ENCODE data around the gene TCF4. TPM values are rescaled to one million over a fixed set of nuclear protein-coding genes. Genes with fewer than 3 reads are reported as not detected.

The TCF4 gene
- total and polyA plus RNA-seq, 8 donors: 5.1 to 187 (median 39.9) TPM

GRCh38 chr18:55487997-55488396 is 100.0 kb downstream of the TCF4 start:
- Histone ChIP-seq H3K36me3 (no peaks in the 10 kb centered on the region), H3K4me3 (no peak overlapping the region), H3K27me3 (no peaks in the 10 kb centered on the region), H3K9me3 (no peaks in the 10 kb centered on the region), H3K4me1 (peaks cover 0 to 5% (median 0%) of the 10 kb centered on the region in 4 donors), H3K27ac (no peak overlapping the region)
- 63 to 77% (median 72%) methylated on average over 4 of the region's 4 CpGs for WGBS, 5 donors
- intact Hi-C loops (cut with DNase I; ENCODE audit: low total_unique reads): no loop called here
- TF ChIP-seq POLR2A (IDR thresholded peaks at IDR 0.05) (no peak), CTCF (IDR thresholded peaks at IDR 0.05) (no peak), EP300 (IDR thresholded peaks at IDR 0.05) (no peak), POLR2AphosphoS5 (IDR thresholded peaks at IDR 0.05) (no peak)
- no peak for DNase-seq

- intact Hi-C loops (cut with DNase I; ENCODE audit: low total_unique reads): no loop called here
These were observed 101.1 kb downstream of the TCF4 start for GRCh38 chr18:55486936-55487335.

GRCh38 chr18:55485666-55486065 is 102.3 kb downstream of the TCF4 start:
- 72 to 85% (median 78%) methylated on average over 2 of the region's 2 CpGs for WGBS, 5 donors
- Histone ChIP-seq H3K36me3 (no peaks in the 10 kb centered on the region), H3K27ac (no peak overlapping the region), H3K9me3 (no peaks in the 10 kb centered on the region), H3K4me3 (no peak overlapping the region), H3K4me1 (peaks cover 0 to 5% (median 0%) of the 10 kb centered on the region in 4 donors), H3K27me3 (no peaks in the 10 kb centered on the region)
- intact Hi-C loops (cut with DNase I; ENCODE audit: low total_unique reads): no loop called here
- no peak for DNase-seq
- no peak for TF ChIP-seq CTCF (IDR thresholded peaks at IDR 0.05)
- TF ChIP-seq POLR2A (IDR thresholded peaks at IDR 0.05): no peak
- no peak for TF ChIP-seq EP300 (IDR thresholded peaks at IDR 0.05)
- no peak for TF ChIP-seq POLR2AphosphoS5 (IDR thresholded peaks at IDR 0.05)

More at GRCh38 chr18:55486936-55487335, 101.1 kb downstream of the TCF4 start:
- H3K4me3 ChIP-seq: no peak overlapping the region
- 90 to 95% (median 91%) methylated on average over 3 of the region's 3 CpGs for WGBS, 5 donors
- no peaks in the 10 kb centered on the region for H3K9me3 ChIP-seq
- no peak for DNase-seq
- no peaks in the 10 kb centered on the region for H3K36me3 ChIP-seq
- no peak for TF ChIP-seq CTCF (IDR thresholded peaks at IDR 0.05)
- no peak for TF ChIP-seq EP300 (IDR thresholded peaks at IDR 0.05)
- TF ChIP-seq POLR2A (IDR thresholded peaks at IDR 0.05): no peak
- no peaks in the 10 kb centered on the region for H3K27me3 ChIP-seq
- peaks cover 0 to 5% (median 0%) of the 10 kb centered on the region in 4 donors for H3K4me1 ChIP-seq
- H3K27ac ChIP-seq: no peak overlapping the region

GRCh38 chr18:55484773-55485172 is 103.2 kb downstream of the TCF4 start:
- 40 to 80% (median 72%) methylated on average over 2 of the region's 2 CpGs for WGBS, 5 donors

More at GRCh38 chr18:55484773-55485172, 103.2 kb downstream of the TCF4 start:
- TF ChIP-seq CTCF (IDR thresholded peaks at IDR 0.05) (no peak), EP300 (IDR thresholded peaks at IDR 0.05) (no peak)
- Histone ChIP-seq H3K27ac (no peak overlapping the region), H3K9me3 (no peaks in the 10 kb centered on the region), H3K27me3 (no peaks in the 10 kb centered on the region), H3K36me3 (no peaks in the 10 kb centered on the region), H3K4me1 (peaks cover 0 to 5% (median 0%) of the 10 kb centered on the region in 4 donors), H3K4me3 (no peak overlapping the region)
- no peak for DNase-seq
- intact Hi-C loops (cut with DNase I; ENCODE audit: low total_unique reads): no loop called here

Measured in stomach (tissue), 9 donors.